ENCODE data around the gene ANTXR1.

ANTXR1 gene

DNA sequence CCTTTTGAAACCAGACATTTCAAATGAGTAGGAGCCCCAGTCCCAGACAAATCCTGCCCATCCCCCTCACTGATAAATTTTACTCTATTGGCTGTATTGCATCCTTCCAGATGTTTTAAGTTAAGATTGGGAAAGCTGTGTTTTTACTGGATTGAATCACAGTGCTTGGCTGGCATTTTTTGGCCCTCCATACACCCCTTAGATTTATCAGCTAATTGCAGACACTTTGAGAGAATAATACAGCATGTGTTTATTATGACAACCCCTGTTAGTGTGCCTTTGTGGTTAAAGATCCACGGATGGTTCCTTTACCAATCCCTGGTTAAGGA is 74.9 kb downstream of the ANTXR1 start:
- ATAC-seq: no peak
- TF ChIP-seq OSR1 (CRISPR knock-in tag; IDR thresholded peaks at IDR 0.05) (no peak), ZNF70 (CRISPR knock-in tag; IDR thresholded peaks at IDR 0.05) (no peak), TOX (CRISPR knock-in tag; IDR thresholded peaks at IDR 0.05; ENCODE audit: borderline replicate concordance) (no peak), ZNF8 (CRISPR knock-in tag; IDR thresholded peaks at IDR 0.05) (no peak), ISL1 (CRISPR knock-in tag; IDR thresholded peaks at IDR 0.05) (no peak), GLIS3 (CRISPR knock-in tag; IDR thresholded peaks at IDR 0.05) (no peak), ARNTL (CRISPR knock-in tag; IDR thresholded peaks at IDR 0.05; ENCODE audit: borderline replicate concordance, low read depth) (no peak), CREB5 (CRISPR knock-in tag; IDR thresholded peaks at IDR 0.05; ENCODE audit: low read depth) (no peak), PPARA (CRISPR knock-in tag; IDR thresholded peaks at IDR 0.05; ENCODE audit: borderline replicate concordance) (no peak), TCF4 (CRISPR knock-in tag; IDR thresholded peaks at IDR 0.05; ENCODE audit: borderline replicate concordance) (no peak), ZFP3 (CRISPR knock-in tag; IDR thresholded peaks at IDR 0.05) (no peak), SNAI2 (CRISPR knock-in tag; IDR thresholded peaks at IDR 0.05) (no peak), RARB (CRISPR knock-in tag; IDR thresholded peaks at IDR 0.05) (no peak), BACH2 (CRISPR knock-in tag; IDR thresholded peaks at IDR 0.05; ENCODE audit: borderline replicate concordance) (no peak)
- TF ChIP-seq, protein P1, sequence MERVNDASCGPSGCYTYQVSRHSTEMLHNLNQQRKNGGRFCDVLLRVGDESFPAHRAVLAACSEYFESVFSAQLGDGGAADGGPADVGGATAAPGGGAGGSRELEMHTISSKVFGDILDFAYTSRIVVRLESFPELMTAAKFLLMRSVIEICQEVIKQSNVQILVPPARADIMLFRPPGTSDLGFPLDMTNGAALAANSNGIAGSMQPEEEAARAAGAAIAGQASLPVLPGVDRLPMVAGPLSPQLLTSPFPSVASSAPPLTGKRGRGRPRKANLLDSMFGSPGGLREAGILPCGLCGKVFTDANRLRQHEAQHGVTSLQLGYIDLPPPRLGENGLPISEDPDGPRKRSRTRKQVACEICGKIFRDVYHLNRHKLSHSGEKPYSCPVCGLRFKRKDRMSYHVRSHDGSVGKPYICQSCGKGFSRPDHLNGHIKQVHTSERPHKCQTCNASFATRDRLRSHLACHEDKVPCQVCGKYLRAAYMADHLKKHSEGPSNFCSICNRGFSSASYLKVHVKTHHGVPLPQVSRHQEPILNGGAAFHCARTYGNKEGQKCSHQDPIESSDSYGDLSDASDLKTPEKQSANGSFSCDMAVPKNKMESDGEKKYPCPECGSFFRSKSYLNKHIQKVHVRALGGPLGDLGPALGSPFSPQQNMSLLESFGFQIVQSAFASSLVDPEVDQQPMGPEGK (CRISPR knock-in tag; IDR thresholded peaks at IDR 0.05; ENCODE audit: borderline replicate concordance): no peak
- TF ChIP-seq, protein P2, sequence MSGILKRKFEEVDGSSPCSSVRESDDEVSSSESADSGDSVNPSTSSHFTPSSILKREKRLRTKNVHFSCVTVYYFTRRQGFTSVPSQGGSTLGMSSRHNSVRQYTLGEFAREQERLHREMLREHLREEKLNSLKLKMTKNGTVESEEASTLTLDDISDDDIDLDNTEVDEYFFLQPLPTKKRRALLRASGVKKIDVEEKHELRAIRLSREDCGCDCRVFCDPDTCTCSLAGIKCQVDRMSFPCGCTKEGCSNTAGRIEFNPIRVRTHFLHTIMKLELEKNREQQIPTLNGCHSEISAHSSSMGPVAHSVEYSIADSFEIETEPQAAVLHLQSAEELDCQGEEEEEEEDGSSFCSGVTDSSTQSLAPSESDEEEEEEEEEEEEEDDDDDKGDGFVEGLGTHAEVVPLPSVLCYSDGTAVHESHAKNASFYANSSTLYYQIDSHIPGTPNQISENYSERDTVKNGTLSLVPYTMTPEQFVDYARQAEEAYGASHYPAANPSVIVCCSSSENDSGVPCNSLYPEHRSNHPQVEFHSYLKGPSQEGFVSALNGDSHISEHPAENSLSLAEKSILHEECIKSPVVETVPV (CRISPR knock-in tag; IDR thresholded peaks at IDR 0.05): no peak

DNA sequence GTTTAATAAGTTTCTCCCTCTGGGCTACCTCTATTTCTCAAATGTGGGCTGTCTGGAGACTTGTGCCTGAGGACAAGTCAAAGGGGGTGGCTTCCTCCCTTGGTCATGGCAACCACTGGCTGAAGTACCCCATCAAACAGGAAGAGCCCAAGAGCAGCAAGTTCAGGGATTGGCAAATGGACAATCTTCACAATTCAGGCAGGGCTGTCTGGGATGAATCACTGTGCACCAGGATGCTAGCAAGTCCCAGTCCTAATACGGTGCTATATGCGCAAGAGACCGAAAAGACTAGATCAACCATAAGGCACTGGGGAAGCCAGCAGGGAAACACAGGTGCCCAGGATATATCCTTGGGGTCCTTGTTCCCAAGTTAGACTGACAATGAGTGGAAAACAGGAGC is 75.5 kb downstream of the ANTXR1 start:
- no peak for ATAC-seq
- TF ChIP-seq ESRRG (CRISPR knock-in tag; IDR thresholded peaks at IDR 0.05) (no peak), ZFP3 (CRISPR knock-in tag; IDR thresholded peaks at IDR 0.05) (no peak), OSR1 (CRISPR knock-in tag; IDR thresholded peaks at IDR 0.05) (no peak), ZFP30 (CRISPR knock-in tag; IDR thresholded peaks at IDR 0.05) (no peak), BACH2 (CRISPR knock-in tag; IDR thresholded peaks at IDR 0.05; ENCODE audit: borderline replicate concordance) (no peak), GLIS3 (CRISPR knock-in tag; IDR thresholded peaks at IDR 0.05) (no peak), ZC3H10 (CRISPR knock-in tag; IDR thresholded peaks at IDR 0.05) (no peak), ZNF565 (CRISPR knock-in tag; conservative IDR thresholded peaks at IDR 0.05; ENCODE audit: low read depth) (no peak), ZNF70 (CRISPR knock-in tag; IDR thresholded peaks at IDR 0.05) (no peak), ISL1 (CRISPR knock-in tag; IDR thresholded peaks at IDR 0.05) (no peak), TOX (CRISPR knock-in tag; IDR thresholded peaks at IDR 0.05; ENCODE audit: borderline replicate concordance) (no peak), RARB (CRISPR knock-in tag; IDR thresholded peaks at IDR 0.05) (no peak), ARNTL (CRISPR knock-in tag; IDR thresholded peaks at IDR 0.05; ENCODE audit: borderline replicate concordance, low read depth) (no peak), PPARA (CRISPR knock-in tag; IDR thresholded peaks at IDR 0.05; ENCODE audit: borderline replicate concordance) (no peak), CREB5 (CRISPR knock-in tag; IDR thresholded peaks at IDR 0.05; ENCODE audit: low read depth) (no peak), TCF4 (CRISPR knock-in tag; IDR thresholded peaks at IDR 0.05; ENCODE audit: borderline replicate concordance) (no peak)
- TF ChIP-seq, protein P3, sequence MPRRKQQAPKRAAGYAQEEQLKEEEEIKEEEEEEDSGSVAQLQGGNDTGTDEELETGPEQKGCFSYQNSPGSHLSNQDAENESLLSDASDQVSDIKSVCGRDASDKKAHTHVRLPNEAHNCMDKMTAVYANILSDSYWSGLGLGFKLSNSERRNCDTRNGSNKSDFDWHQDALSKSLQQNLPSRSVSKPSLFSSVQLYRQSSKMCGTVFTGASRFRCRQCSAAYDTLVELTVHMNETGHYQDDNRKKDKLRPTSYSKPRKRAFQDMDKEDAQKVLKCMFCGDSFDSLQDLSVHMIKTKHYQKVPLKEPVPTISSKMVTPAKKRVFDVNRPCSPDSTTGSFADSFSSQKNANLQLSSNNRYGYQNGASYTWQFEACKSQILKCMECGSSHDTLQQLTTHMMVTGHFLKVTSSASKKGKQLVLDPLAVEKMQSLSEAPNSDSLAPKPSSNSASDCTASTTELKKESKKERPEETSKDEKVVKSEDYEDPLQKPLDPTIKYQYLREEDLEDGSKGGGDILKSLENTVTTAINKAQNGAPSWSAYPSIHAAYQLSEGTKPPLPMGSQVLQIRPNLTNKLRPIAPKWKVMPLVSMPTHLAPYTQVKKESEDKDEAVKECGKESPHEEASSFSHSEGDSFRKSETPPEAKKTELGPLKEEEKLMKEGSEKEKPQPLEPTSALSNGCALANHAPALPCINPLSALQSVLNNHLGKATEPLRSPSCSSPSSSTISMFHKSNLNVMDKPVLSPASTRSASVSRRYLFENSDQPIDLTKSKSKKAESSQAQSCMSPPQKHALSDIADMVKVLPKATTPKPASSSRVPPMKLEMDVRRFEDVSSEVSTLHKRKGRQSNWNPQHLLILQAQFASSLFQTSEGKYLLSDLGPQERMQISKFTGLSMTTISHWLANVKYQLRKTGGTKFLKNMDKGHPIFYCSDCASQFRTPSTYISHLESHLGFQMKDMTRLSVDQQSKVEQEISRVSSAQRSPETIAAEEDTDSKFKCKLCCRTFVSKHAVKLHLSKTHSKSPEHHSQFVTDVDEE (CRISPR knock-in tag; IDR thresholded peaks at IDR 0.05): no peak
- TF ChIP-seq, protein P1 (CRISPR knock-in tag; IDR thresholded peaks at IDR 0.05; ENCODE audit: borderline replicate concordance): no peak
- TF ChIP-seq, protein P2 (CRISPR knock-in tag; IDR thresholded peaks at IDR 0.05): no peak
